Jurkat, Clone E6-1 (cell line): ENCODE results near the gene GLI3.

ENCODE experiments used
- DNase-seq: peaks from one replicate; pipeline ENCODE4 v3.0.0-alpha.2; 2011; ENCODE audit warnings: low read depth, low spot score
- H3K4me3 ChIP-seq: 2 replicates; pipeline ENCODE4 v1.5.1; 2011; ENCODE audit warnings: mild to moderate bottlenecking, low read length, control low read depth, moderate library complexity

GLI3 gene

GRCh38 chr7:41972776-41973175 lies 264.2 kb downstream of the GLI3 start:
- no peak overlapping the region for H3K4me3 ChIP-seq
- DNase-seq, result no peak

- DNase-seq, result no peak
- H3K4me3 ChIP-seq, result no peak overlapping the region
Measured at GRCh38 chr7:41972270-41972669, 264.7 kb downstream of the GLI3 start.

- no peak overlapping the region for H3K4me3 ChIP-seq
- DNase-seq, result no peak
Measured at GRCh38 chr7:41971640-41972187, 265.3 kb downstream of the GLI3 start.

GRCh38 chr7:41970941-41971340 lies 266.1 kb downstream of the GLI3 start:
- H3K4me3 ChIP-seq, result no peak overlapping the region
- DNase-seq, result no peak

GRCh38 chr7:41969561-41970105 lies 267.4 kb downstream of the GLI3 start:
- DNase-seq, result no peak
- H3K4me3 ChIP-seq, result no peak overlapping the region

- DNase-seq, result no peak
- no peak overlapping the region for H3K4me3 ChIP-seq
Measured at GRCh38 chr7:41967156-41967555, 269.9 kb downstream of the GLI3 start.

- DNase-seq, result no peak
- no peak overlapping the region for H3K4me3 ChIP-seq
Measured at GRCh38 chr7:41965951-41966505, 271.0 kb downstream of the GLI3 start.

- no peak overlapping the region for H3K4me3 ChIP-seq
- no peak for DNase-seq
Measured at GRCh38 chr7:41964849-41965745, 271.9 kb downstream of the GLI3 start.

- no peak for DNase-seq
Measured at GRCh38 chr7:41964183-41964753, 272.7 kb downstream of the GLI3 start.

GRCh38 chr7:41956705-41957104 lies 280.3 kb downstream of the GLI3 start:
- H3K4me3 ChIP-seq, result no peak overlapping the region
- DNase-seq, result no peak

More at GRCh38 chr7:41964183-41964753, 272.7 kb downstream of the GLI3 start:
- no peak overlapping the region for H3K4me3 ChIP-seq

GRCh38 chr7:41955893-41956675 lies 280.9 kb downstream of the GLI3 start:
- no peak overlapping the region for H3K4me3 ChIP-seq
- DNase-seq, result no peak

GRCh38 chr7:41955451-41955850 lies 281.6 kb downstream of the GLI3 start:
- H3K4me3 ChIP-seq, result no peak overlapping the region
- no peak for DNase-seq

- DNase-seq, result no peak
- no peak overlapping the region for H3K4me3 ChIP-seq
Measured at GRCh38 chr7:41954976-41955375, 282.0 kb downstream of the GLI3 start.

GRCh38 chr7:41948503-41948902 lies 288.5 kb downstream of the GLI3 start:
- no peak overlapping the region for H3K4me3 ChIP-seq
- DNase-seq, result no peak

- no peak overlapping the region for H3K4me3 ChIP-seq
- DNase-seq, result peak; percentile 15
Measured at GRCh38 chr7:41943094-41943577, 293.9 kb downstream of the GLI3 start.

- H3K4me3 ChIP-seq, result no peak overlapping the region
- no peak for DNase-seq
Measured at GRCh38 chr7:41942468-41943093, 294.4 kb downstream of the GLI3 start.

- no peak overlapping the region for H3K4me3 ChIP-seq
- peak; percentile 31 for DNase-seq
Measured at GRCh38 chr7:41940760-41941343, 296.2 kb downstream of the GLI3 start.

GRCh38 chr7:41938371-41938770 lies 298.6 kb downstream of the GLI3 start:
- no peak overlapping the region for H3K4me3 ChIP-seq
- DNase-seq, result no peak
